NCI-H2107 (cell line): ENCODE measurements around the gene ACAP1.
"Not testable (repeated sequence)": the region's sequence is repeated elsewhere in the genome, so short reads cannot be mapped to it uniquely, and the experiment has no call there.

Source experiments
- DNase-seq: peaks from one replicate; lab custom pipeline; 2025; lab: John Stamatoyannopoulos, UW

ACAP1 gene

GRCh38 chr17:7329997-7330637 is 6.2 kb upstream of the ACAP1 start:
- DNase-seq, result no peak

- DNase-seq, result no peak
Measured at GRCh38 chr17:7330638-7331015, 5.7 kb upstream of the ACAP1 start.

- DNase-seq, result no peak
Measured at GRCh38 chr17:7332111-7332510, 4.2 kb upstream of the ACAP1 start.

- DNase-seq, result not testable (repeated sequence)
Measured at GRCh38 chr17:7332600-7333069, 3.7 kb upstream of the ACAP1 start.

- DNase-seq, result no peak
Measured at GRCh38 chr17:7334938-7335538, 1.3 kb upstream of the ACAP1 start.

- not testable (repeated sequence) for DNase-seq
Measured at GRCh38 chr17:7335765-7336164, 564 bp upstream of the ACAP1 start.

- not testable (repeated sequence) for DNase-seq
Measured at GRCh38 chr17:7337600-7337999, 1.3 kb downstream of the ACAP1 start.

GRCh38 chr17:7340179-7340578 is 3.9 kb downstream of the ACAP1 start:
- no peak for DNase-seq

GRCh38 chr17:7341842-7342241 is 5.5 kb downstream of the ACAP1 start:
- no peak for DNase-seq

GRCh38 chr17:7343250-7343649 is 6.9 kb downstream of the ACAP1 start:
- no peak for DNase-seq

- DNase-seq, result no peak
Measured at GRCh38 chr17:7346761-7347614, 10.7 kb downstream of the ACAP1 start.

- no peak for DNase-seq
Measured at GRCh38 chr17:7347630-7348477, 11.5 kb downstream of the ACAP1 start.

GRCh38 chr17:7348478-7349242 is 12.3 kb downstream of the ACAP1 start:
- no peak for DNase-seq

GRCh38 chr17:7351665-7352502 is 15.6 kb downstream of the ACAP1 start, which contains the start of gene KCTD11:
TSS of gene KCTD11 (plus strand) at chr17:7352162.
- no peak for DNase-seq

- DNase-seq, result no peak
Measured at GRCh38 chr17:7352503-7352889, 16.2 kb downstream of the ACAP1 start.

GRCh38 chr17:7352910-7353635 is 16.7 kb downstream of the ACAP1 start:
- no peak for DNase-seq

GRCh38 chr17:7354262-7354843 is 18.0 kb downstream of the ACAP1 start:
- no peak for DNase-seq

GRCh38 chr17:7355053-7355452 is 18.7 kb downstream of the ACAP1 start, which contains the start of gene TMEM95:
TSS of gene TMEM95 (plus strand) at chr17:7355156. CDS start at chr17:7355205, 49 bp downstream.
- DNase-seq, result no peak

- no peak for DNase-seq
Measured at GRCh38 chr17:7355573-7355972, 19.2 kb downstream of the ACAP1 start.
